Stimulated activated CD8-positive, alpha-beta memory T cell treated with anti-CD3 and anti-CD28 coated beads, Interleukin-7, amount 100 ng/mL, for 24 hours (primary cell): ENCODE data around the gene IQSEC2.

Experiments used
- DNase-seq: peaks from one replicate; pipeline ENCODE4 v3.0.0-alpha.2; 2020; ENCODE audit warnings: low read depth

The IQSEC2 gene

GRCh38 chrX:53281321-53281822 lies at the start of gene IQSEC2:
IQSEC2 (minus strand) TSS chrX:53281584.
- DNase-seq: no peak

- DNase-seq: no peak
These were observed 48.9 kb upstream of the IQSEC2 start for GRCh38 chrX:53330331-53330730.

- DNase-seq: no peak
These were observed 43.4 kb upstream of the IQSEC2 start for GRCh38 chrX:53324803-53325202.

GRCh38 chrX:53324085-53324484 lies 42.7 kb upstream of the IQSEC2 start:
- no peak for DNase-seq

- DNase-seq: no peak
These were observed 41.8 kb upstream of the IQSEC2 start for GRCh38 chrX:53323196-53323595.

GRCh38 chrX:53321943-53322497 lies 40.6 kb upstream of the IQSEC2 start:
- DNase-seq: no peak

GRCh38 chrX:53321230-53321942 lies 40.0 kb upstream of the IQSEC2 start:
- no peak for DNase-seq

GRCh38 chrX:53320543-53321229 lies 39.3 kb upstream of the IQSEC2 start:
- no peak for DNase-seq

GRCh38 chrX:53319614-53320542 lies 38.5 kb upstream of the IQSEC2 start:
- DNase-seq: no peak

- no peak for DNase-seq
These were observed 37.5 kb upstream of the IQSEC2 start for GRCh38 chrX:53318766-53319353.

GRCh38 chrX:53317365-53318069 lies 36.1 kb upstream of the IQSEC2 start:
- DNase-seq: peak; percentile 46

GRCh38 chrX:53316860-53317237 lies 35.5 kb upstream of the IQSEC2 start:
- DNase-seq: no peak

GRCh38 chrX:53316111-53316859 lies 34.9 kb upstream of the IQSEC2 start:
- no peak for DNase-seq

- no peak for DNase-seq
These were observed 32.3 kb upstream of the IQSEC2 start for GRCh38 chrX:53313728-53314105.

- peak; percentile 31 for DNase-seq
These were observed 31.8 kb upstream of the IQSEC2 start for GRCh38 chrX:53312946-53313727.

GRCh38 chrX:53309837-53310236 lies 28.5 kb upstream of the IQSEC2 start:
- no peak for DNase-seq

GRCh38 chrX:53308836-53309235 lies 27.5 kb upstream of the IQSEC2 start:
- no peak for DNase-seq

GRCh38 chrX:53305996-53306937 lies 24.9 kb upstream of the IQSEC2 start:
- no peak for DNase-seq
